ENCODE measurements around the gene IQCM.

Gene IQCM

DNA sequence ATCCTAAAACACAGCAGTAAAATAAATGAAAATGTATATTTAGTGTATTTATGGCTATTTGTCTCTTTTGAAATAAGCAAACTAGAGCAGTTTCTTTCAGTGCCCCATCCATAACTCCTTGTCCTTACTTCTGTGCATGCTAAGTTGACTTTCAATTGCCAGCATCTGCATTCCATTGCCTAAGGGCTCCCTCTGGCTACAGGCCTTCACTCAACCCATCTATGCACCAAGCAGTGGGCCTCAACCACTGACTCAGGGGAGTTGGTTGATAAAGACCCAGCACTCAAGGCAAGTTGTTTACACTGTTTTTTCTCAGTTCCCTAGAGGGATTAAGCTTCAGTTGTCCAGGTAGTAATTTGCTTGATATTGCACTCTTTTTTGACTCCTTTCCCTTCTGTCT is 265.7 kb downstream of the IQCM start:
- Histone ChIP-seq H3K27me3 (ENCODE audit: insufficient read depth, poor library complexity, severe bottlenecking) (no peaks in the 10 kb centered on the region), H3K9me3 (ENCODE audit: severe bottlenecking) (no peaks in the 10 kb centered on the region), H3K36me3 (ENCODE audit: low read depth) (no peaks in the 10 kb centered on the region), H3K27ac (ENCODE audit: poor library complexity, severe bottlenecking) (no peak overlapping the region), H3K4me1 (ENCODE audit: insufficient read depth, poor library complexity, severe bottlenecking) (no peaks in the 10 kb centered on the region), H3K4me3 (ENCODE audit: severe bottlenecking) (no peak overlapping the region)
- TF ChIP-seq, protein P1, sequence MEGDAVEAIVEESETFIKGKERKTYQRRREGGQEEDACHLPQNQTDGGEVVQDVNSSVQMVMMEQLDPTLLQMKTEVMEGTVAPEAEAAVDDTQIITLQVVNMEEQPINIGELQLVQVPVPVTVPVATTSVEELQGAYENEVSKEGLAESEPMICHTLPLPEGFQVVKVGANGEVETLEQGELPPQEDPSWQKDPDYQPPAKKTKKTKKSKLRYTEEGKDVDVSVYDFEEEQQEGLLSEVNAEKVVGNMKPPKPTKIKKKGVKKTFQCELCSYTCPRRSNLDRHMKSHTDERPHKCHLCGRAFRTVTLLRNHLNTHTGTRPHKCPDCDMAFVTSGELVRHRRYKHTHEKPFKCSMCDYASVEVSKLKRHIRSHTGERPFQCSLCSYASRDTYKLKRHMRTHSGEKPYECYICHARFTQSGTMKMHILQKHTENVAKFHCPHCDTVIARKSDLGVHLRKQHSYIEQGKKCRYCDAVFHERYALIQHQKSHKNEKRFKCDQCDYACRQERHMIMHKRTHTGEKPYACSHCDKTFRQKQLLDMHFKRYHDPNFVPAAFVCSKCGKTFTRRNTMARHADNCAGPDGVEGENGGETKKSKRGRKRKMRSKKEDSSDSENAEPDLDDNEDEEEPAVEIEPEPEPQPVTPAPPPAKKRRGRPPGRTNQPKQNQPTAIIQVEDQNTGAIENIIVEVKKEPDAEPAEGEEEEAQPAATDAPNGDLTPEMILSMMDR (IDR thresholded peaks at IDR 0.05; ENCODE audit: poor library complexity, severe bottlenecking), result peak; percentile 22
- no peak for DNase-seq (ENCODE audit: low spot score)
- no peak for ATAC-seq (ENCODE audit: low read depth)

DNA sequence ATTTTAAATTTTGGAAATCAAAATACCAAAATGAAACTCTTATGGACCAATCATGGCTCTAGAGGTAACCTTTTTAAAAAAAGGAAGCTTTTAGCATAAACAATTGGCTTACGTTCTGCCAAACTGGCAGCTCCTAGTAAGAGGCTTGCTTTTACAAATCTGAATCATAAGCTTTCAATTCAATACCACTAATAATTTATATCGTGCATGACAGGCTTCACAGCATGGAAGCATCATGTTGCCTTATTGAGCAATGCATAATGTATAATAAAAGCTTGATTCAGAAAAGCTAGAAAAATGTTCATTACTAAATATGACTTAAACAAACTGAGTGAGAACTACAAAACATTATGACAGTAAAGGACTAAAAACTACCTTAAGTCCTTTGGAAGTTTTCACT is 280.9 kb downstream of the IQCM start:
- ATAC-seq (ENCODE audit: low read depth) (no peak), DNase-seq (ENCODE audit: low spot score) (no peak)
- H3K4me3 ChIP-seq (ENCODE audit: severe bottlenecking), result no peak overlapping the region
- no peaks in the 10 kb centered on the region for H3K9me3 ChIP-seq (ENCODE audit: severe bottlenecking)
- H3K4me1 ChIP-seq (ENCODE audit: insufficient read depth, poor library complexity, severe bottlenecking), result no peaks in the 10 kb centered on the region
- no peaks in the 10 kb centered on the region for H3K27me3 ChIP-seq (ENCODE audit: insufficient read depth, poor library complexity, severe bottlenecking)
- TF ChIP-seq, protein P1 (IDR thresholded peaks at IDR 0.05; ENCODE audit: poor library complexity, severe bottlenecking), result no peak
- no peak overlapping the region for H3K27ac ChIP-seq (ENCODE audit: poor library complexity, severe bottlenecking)
- H3K36me3 ChIP-seq (ENCODE audit: low read depth), result no peaks in the 10 kb centered on the region

DNA sequence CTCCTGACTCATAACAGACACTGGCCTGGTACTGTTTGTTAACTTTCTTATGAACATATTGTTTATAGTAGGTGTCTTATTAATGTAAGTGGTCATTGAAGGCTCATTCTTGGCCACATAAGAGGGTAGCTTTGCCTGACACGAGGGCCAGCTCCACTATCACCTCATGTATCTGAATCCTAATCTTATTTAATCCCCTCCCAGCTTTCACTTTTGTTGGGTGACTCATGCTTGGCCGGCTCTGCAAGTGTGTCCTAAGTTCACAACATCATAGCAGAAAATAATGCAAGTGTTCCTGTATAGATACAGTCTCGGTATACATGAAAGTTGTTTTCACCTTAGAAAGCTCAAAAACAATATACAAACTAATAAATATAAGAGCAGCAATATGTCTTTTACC is 283.8 kb downstream of the IQCM start:
- Histone ChIP-seq H3K4me3 (ENCODE audit: severe bottlenecking) (no peak overlapping the region), H3K36me3 (ENCODE audit: low read depth) (no peaks in the 10 kb centered on the region), H3K27ac (ENCODE audit: poor library complexity, severe bottlenecking) (no peak overlapping the region), H3K4me1 (ENCODE audit: insufficient read depth, poor library complexity, severe bottlenecking) (no peaks in the 10 kb centered on the region), H3K27me3 (ENCODE audit: insufficient read depth, poor library complexity, severe bottlenecking) (no peaks in the 10 kb centered on the region), H3K9me3 (ENCODE audit: severe bottlenecking) (no peaks in the 10 kb centered on the region)
- DNase-seq (ENCODE audit: low spot score), result no peak
- TF ChIP-seq, protein P1 (IDR thresholded peaks at IDR 0.05; ENCODE audit: poor library complexity, severe bottlenecking), result no peak
- no peak; the same call in 2 of the 3 replicates for ATAC-seq (ENCODE audit: low read depth)

DNA sequence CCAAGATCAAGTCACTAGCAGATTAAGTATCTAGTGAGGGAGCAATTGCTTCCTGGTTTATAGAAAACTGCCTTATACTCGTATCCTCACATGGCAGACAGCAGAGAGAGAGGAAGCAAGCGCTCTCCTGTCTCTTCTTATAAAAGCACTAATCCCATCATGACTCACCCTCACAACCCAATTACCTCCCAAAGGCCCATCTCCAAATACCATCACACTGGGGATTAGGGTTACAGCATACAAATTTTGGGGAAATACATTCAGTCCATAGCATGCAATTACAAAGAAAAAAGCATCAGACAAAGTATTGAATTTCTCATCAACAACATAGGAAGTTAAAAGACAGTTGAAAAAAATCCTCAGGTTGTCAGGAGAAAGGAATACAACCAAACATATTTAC is 292.6 kb downstream of the IQCM start:
- TF ChIP-seq, protein P1 (IDR thresholded peaks at IDR 0.05; ENCODE audit: poor library complexity, severe bottlenecking), result no peak
- Histone ChIP-seq H3K36me3 (ENCODE audit: low read depth) (no peaks in the 10 kb centered on the region), H3K27me3 (ENCODE audit: insufficient read depth, poor library complexity, severe bottlenecking) (no peaks in the 10 kb centered on the region), H3K27ac (ENCODE audit: poor library complexity, severe bottlenecking) (no peak overlapping the region), H3K4me1 (ENCODE audit: insufficient read depth, poor library complexity, severe bottlenecking) (no peaks in the 10 kb centered on the region), H3K4me3 (ENCODE audit: severe bottlenecking) (no peak overlapping the region), H3K9me3 (ENCODE audit: severe bottlenecking) (no peaks in the 10 kb centered on the region)
- no peak for DNase-seq (ENCODE audit: low spot score)
- ATAC-seq (ENCODE audit: low read depth), result no peak

DNA sequence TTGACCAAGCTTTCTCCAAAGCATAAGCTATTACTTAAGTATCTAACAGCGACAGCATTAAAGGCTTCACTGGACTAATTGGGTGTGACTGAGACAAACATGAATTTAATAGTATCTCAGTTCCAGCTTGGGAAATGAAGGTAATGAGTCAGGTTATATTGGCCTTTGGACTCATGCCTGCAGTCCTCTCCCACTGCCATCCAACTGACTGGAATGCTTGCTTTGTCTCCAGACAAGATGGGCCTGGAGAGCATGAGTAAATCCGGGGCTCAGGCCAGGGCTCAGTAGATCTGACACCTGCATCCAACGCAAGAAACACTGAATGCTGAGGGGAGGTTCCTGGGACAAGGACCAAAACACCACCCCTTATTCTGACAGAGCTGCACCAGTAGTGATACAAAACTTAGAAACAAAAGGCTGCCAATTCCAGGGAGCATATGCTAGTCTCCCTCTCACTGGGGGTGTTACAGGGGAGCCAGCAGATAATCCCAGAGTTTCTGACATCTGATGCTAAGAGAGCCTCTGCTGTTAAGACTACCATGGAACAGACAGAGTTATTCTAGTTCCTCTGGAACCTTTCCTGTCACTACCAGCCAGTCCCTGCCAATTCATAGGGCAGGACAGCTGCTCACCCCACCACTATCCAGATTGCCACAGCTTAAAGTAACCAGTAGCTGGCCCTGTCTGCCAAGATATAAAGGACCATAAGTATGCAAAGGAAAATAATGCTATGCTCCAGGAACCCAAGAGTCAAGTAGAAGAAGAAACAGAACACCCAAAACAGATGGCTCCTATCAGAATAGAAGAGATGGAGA is 293.8 kb downstream of the IQCM start:
- Histone ChIP-seq H3K27me3 (ENCODE audit: insufficient read depth, poor library complexity, severe bottlenecking) (no peaks in the 10 kb centered on the region), H3K36me3 (ENCODE audit: low read depth) (no peaks in the 10 kb centered on the region), H3K9me3 (ENCODE audit: severe bottlenecking) (no peaks in the 10 kb centered on the region), H3K4me1 (ENCODE audit: insufficient read depth, poor library complexity, severe bottlenecking) (no peaks in the 10 kb centered on the region), H3K4me3 (ENCODE audit: severe bottlenecking) (no peak overlapping the region), H3K27ac (ENCODE audit: poor library complexity, severe bottlenecking) (no peak overlapping the region)
- TF ChIP-seq, protein P1 (IDR thresholded peaks at IDR 0.05; ENCODE audit: poor library complexity, severe bottlenecking), result no peak
- ATAC-seq (ENCODE audit: low read depth) (0 out of 3 replicates have a peak, but pooled peaks have one; percentile 25), DNase-seq (ENCODE audit: low spot score) (no peak)
